Stimulated activated CD4-positive, alpha-beta T cell treated with anti-CD3 and anti-CD28 coated beads, Interleukin-12 subunit alpha, Interleukin-12 subunit beta, amount 100 ng/mL, for 4 hours (primary cell): Measurements from ENCODE around the gene PJA2.

ENCODE experiments used
- DNase-seq: peaks from one replicate; pipeline ENCODE4 v3.0.0-alpha.2; 2020

The PJA2 gene

DNA sequence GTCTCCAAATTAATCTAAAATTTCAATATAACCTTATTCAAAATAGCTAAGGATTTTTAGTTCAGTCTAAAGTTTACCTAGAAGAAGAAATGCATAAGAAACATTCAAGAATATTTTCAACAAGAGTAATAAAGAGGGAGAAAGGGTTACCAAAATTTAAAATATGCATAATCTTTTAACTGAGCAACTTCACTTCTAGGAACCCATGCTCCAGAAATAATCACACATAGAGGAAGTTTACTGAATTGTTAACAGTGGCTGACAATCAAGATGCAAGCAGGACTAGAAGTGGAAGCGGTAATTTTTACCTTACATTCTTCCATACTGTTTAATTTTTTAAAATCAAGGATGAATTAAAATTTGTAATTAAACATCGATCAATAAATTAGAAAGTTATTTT is 1.9 kb downstream of the PJA2 start:
- no peak for DNase-seq

DNA sequence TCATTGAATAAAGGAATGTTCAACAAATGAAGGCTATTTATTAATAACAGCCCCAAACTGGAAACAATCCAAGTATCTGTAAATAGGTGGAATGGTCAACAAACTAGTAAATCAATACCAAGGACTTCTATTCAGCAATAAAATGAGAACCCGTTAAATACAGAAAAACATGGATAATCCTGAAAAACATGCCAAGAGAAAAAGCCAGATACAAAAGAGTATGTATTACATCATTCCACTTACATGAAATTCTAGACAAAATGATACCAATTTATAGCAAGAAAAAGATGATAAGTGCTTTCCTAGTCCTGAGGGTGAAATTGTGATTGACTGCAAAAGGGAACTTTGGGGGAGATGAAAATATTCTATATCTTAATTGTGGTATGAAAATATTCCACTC is 3.1 kb downstream of the PJA2 start:
- DNase-seq, result no peak

DNA sequence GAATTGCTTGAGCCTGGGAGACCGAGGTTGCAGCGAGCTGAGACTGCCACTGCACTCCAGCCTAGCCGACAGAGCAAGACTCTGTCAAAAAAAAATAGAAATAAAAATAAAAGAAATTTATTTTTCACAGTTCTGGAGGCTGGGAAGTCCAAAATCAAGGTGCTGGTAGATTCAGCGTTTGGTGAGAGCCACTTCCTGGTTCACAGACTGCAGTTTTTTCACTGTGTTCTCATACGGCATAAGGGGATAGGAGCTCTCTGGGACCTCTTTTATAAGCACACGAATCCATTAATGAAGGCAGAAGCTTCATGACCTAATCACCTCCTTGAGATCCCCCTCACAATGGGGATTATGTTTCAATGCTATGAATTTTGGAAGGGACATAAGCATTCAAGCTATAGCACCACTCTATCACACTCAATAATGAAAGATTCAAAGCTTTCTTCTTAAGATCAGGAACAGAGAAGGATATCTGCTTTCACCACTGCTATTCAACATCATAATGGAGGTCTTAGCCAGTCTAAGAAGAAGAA is 5.3 kb downstream of the PJA2 start:
- no peak for DNase-seq

DNA sequence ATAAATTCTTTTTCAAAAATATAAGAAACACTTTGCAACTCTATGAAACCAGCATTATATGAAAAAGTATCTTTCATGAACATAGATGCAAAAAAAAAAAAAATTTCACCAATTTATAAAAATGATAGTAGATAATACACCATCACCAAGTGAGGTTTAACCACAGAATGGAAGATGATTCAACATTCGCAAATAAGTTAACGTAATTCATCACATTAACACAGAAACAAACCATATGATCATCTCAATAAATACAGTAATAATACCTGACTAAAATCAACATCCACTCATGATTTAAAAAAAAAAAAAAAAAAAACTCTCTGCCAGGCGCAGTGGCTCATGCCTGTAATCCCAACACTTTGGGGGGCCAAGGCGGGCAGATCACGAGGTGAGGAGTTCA is 6.3 kb downstream of the PJA2 start:
- no peak for DNase-seq

DNA sequence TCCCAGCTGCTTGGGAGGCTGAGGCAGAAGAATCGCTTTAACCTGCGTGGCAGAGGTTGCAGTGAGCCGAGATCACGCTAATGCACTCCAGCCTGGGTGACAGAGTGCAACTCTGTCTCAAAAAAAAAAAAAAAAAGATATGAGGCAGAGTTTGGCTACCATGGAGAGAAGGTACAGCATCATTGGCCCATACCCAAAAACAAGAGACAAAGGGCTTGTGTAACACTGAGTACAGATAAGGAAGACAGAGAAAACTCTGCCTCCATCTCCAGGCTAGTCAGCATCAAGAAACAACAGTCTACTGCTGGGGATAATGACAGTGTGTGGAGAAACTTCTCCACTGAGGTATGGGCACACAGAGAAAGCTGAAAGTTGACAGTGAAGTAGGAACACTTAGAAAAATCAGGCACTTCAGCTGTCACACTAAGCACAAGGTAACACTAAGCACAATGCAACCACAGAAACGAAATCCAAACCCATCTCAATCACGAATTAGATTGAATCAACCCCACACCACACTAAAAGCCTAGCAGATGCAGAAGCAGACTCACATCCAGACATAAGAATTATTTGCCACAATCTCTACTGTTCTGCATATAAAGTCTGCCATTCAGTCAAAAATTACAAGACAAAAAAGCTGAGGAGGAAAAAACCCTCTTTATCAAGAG is 10.5 kb downstream of the PJA2 start:
- DNase-seq, result no peak

DNA sequence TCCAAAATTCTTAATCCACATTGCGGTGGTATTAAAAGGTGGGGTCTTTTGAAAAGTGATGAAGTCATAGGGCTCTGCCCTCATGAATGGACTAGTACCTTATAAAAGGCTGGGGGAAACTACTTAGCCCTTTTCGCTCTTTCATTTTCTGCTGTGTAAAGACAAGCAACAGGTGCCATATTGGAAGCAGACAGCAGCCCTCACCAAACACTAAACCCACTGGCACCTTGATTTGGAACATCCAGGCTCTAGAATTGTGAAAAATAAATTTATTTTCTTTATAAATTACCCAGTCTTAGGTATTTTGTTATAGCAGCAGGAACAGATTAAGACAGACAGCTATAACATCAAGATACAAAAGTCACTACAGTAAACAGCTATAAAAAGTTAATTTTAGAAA is 12.8 kb downstream of the PJA2 start:
- DNase-seq, result no peak

DNA sequence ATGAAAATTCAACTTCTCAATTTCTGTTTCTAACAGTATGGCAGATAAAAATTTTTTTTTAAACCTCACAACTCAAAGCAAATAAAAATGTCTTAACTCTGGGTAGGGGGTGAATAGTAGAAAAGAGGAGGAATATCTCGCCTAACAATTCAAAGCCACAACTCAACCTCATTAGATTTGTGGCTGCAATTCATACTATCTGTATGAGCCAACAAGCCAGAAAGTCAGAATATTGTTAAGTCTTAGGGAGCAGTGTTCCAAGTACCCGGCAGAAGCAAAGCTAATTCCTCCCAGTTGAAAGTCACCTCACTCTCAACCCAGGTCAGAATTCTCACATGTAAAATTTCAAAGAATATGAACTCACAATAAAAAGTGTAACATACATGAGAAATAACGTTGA is 15.0 kb downstream of the PJA2 start:
- DNase-seq, result no peak

DNA sequence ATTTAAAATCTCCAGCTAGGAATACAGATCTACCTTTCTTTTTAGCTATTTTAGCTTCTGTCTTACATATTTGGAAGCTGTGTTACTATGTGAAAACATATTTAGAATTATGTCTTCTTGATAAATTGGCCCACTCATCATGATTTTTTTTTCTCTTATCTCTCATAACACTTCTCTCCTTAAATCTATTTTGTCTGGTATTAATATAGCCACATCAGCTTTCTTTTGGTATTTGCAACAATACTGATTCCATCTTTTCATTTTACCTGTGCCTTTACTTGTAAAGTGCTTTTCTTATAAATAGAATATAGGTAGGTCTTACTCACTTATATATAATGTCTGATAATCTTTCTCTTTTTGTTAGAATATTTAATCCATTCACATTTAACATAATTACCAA is 19.6 kb downstream of the PJA2 start:
- no peak for DNase-seq

DNA sequence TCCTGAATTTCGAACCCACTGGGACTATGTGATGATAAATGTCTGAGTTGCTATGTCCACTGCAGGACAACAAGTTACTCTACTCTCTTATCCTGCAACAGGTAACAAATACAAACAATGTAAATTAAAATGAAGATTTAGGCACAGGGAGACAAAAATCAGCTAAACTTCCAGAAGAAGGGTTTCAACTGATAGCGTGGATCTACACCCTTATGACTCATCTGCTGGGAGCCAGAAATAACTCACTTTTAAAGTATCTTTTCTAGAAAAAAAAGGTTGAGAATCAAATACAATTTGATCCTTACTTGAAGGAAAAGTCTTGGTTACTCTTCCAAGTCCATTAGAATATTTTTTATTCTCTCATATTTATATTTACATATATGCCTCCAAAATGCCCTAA is 21.4 kb downstream of the PJA2 start:
- no peak for DNase-seq

DNA sequence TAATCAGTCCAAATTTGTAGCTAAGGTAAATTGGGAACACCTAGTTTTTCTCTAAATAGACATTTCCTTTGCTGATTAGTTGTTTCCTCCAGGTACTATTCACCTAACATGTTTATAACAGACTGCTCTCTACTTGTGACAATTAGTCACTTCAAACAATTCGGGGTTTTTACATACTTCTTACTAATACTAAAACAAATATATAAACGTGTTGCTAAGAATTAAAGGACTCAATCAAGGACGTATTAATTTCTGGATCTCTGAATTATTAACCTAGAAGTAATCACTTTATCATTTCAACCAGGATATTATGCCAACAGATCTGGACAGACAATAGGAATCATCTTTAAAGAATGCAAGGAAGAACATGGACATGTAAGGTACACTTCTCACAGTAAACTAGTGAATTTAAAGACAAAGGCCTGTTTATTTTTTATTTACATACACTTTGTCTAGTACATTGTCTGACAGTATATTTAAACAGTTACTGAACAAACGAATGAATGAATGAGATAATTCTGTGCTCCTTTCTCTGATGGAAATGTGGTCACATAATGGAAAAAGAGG is 22.3 kb downstream of the PJA2 start:
- no peak for DNase-seq

DNA sequence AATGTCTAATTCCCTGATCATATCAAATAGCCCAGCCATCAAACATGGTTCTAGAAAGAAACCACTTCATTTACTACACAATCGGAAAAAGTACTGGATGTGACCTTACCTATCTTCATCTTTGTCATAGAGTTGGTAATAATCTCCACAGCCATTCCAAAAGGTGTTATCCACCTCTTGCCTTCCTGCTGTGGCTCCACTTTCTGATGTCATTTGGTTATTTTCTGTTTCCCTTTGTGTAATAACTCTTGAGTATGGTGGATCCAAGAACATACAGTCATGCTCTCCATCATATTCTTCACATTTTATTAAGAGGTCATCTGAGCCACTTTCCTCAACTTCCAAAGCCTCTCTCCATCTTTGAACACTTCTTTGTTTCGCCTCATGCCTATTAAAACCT is 31.7 kb downstream of the PJA2 start:
- no peak for DNase-seq

DNA sequence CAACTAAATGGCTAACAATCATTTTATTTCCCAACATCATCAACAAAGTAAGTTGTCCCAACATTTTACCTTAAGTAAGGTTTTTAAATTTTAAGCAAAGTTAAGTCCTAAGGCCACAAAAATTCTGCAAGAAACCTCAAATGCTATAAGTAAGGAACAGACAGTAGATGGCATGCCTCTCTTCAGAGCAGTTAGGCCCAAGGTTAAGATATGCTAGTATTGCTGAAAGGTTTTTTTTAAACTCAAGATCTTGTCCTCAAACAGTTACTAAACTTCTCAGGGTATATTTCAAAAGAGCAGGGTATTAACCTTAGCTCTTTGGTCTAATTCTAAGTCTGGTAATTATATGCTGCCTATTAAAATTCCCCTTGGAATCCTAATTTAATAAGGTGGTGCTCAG is 35.1 kb downstream of the PJA2 start:
- no peak for DNase-seq

DNA sequence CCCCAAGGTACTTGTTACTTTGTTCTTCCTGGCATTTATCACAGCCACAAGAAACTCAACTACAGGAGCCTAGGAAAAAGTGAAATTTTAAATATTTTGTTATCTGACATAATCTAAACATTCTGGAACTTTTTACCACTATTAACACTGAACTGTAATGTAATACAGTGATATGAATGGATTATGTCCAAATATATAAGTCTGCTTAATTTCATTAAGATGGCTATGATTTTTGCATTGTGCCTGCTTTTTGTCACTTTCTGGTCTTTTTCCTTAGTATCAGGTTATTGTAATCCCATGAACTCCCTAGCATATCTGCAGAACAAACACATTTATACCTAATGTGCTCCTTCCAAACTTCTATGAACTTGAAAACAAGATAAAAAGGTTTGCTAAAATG is 35.8 kb downstream of the PJA2 start:
- no peak for DNase-seq

DNA sequence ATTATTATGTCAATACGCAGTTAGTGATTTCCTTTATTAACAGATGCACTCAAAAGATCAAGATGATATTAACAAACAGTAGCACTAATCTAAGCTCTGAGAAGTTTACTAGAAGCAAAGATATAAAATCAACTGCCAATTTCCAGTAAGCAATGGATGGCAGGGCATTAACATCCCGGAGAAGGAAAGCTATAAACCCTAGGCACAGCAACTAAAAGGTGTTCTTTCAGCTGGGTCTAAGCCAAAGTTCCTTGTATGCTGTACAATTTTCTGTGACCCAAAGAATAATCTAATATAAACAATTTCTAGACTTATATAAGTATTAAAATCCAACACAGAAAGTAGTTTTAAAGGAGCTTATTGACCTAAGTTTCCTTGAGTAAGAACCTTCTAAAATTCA is 39.4 kb downstream of the PJA2 start:
- DNase-seq, result no peak

DNA sequence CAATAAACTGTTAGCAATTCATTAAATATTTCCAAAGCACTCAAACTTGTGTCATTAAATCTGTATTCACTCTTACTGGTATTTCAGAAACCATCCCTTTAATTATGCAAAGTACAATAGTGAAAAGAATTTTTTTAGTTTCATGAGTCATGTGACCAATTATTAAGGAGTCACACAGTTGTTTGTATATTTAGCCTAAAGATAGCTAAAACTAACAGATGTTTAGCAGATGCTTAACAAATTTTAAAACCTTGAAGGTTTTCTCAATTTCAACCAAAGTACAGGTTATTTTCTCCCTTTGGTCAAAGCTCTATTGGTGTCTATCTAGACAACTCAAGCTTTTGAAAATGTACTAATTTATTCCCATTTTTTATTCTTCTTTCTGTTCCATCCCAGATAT is 44.1 kb downstream of the PJA2 start:
- DNase-seq, result no peak

DNA sequence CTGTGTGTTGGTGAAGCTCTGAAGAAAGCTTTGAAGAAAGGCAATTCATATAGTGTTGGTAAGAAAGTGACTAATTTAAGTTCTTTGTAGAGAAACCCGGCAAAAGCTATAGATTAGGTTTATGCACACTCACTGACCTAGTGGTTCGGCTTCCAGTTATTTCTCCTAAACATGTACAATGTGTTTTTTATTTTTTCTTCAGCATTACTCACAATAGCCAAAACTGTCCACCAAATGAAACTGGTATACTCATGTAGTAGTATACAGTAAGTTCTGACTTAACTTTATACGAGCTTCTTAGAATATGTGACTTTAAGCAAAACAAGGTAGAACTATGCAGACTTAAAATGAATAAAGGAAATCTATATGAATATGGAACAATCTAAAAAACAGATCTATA is 44.8 kb downstream of the PJA2 start:
- no peak for DNase-seq

DNA sequence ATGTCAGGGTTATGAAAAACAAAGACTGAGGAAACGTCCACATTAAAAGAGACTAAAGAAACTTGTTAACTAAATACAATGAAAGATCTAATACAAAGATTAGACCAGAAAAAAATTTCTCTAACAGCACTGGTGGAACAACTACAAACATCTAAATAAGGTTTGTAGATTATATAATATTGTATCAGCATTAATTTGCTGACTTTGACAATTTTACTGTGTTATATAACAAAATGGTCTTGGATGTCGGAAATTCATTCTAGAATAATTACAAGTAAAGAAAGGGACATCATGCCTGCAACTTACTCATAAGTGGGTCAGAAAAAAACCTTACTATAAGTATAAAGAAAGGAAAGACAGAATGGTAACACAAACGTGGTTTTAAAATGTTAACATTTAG is 50.1 kb downstream of the PJA2 start:
- DNase-seq, result no peak

DNA sequence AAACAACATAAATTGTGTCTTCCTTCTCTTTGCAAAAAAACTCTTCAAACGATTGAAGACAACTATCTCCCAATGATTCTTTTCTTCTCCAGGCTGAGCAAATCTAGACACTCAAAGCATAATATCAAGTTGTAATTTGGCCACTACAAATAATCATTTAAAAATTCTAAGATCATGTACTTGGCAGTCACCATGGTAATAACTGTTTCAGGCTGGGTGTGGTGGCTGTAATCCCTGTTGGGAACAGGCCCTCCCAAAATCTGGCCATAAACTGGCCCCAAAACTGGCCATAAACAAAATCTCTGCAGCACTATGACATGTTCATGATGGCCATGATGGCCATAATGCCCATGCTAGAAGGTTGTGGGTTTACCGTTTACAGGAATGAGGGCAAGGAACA is 52.0 kb downstream of the PJA2 start:
- DNase-seq, result no peak

DNA sequence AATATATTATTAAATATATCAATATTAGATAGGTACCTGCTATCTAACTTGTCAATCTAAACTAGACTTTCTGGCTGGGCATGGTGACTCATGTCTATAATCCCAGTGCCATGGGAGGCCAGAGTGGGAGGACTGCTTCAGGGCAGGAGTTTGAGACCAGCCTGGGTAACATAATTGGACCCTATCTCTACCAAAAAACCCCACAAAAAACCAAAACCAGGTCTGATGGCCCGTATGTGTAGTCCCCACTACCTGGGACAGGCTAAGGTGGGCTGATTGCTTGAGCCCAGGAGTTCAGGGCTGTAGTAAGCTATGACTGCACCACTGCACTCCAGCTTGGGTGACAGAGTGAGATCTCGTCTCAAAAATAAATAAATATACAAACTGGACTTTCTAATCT is 55.0 kb downstream of the PJA2 start:
- DNase-seq, result no peak

DNA sequence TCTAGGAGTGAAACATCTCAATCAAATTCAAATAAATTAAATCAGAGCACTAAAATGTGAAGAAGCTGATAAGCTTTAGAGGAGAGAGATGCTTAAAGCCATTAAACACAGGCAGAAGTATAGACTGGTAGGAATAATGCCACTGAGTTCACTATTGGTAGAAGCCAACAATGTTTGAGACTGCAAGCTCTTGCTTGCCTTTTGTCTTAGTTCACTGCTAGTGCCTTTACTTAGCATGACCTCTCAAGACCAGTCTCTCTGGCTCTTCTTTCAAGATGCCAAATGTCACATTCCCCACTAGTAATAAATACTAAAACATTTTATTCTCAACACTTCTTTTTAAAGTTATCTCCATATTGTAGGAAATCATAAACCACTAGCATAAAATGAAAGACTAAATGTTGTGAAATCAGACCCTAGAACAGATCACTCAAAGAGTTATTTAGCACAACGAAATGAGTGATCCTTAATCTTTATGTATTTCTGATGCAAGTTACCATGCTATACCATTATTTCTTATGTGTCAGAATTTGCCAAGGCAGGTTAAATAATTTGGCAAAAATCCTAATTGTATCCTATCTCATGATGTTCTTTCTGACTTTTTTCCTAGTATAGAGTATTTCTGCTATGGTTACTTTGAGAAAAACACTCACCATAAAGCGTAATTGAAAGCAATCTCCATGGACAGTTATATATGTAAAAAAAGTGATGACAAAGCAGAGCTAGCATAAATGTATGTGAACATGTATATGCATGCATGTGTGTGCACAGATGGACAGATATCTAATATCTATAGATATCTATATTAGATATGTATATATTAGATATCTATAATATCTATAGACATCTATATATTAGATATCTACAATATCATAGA is 57.5 kb downstream of the PJA2 start:
- DNase-seq, result no peak

DNA sequence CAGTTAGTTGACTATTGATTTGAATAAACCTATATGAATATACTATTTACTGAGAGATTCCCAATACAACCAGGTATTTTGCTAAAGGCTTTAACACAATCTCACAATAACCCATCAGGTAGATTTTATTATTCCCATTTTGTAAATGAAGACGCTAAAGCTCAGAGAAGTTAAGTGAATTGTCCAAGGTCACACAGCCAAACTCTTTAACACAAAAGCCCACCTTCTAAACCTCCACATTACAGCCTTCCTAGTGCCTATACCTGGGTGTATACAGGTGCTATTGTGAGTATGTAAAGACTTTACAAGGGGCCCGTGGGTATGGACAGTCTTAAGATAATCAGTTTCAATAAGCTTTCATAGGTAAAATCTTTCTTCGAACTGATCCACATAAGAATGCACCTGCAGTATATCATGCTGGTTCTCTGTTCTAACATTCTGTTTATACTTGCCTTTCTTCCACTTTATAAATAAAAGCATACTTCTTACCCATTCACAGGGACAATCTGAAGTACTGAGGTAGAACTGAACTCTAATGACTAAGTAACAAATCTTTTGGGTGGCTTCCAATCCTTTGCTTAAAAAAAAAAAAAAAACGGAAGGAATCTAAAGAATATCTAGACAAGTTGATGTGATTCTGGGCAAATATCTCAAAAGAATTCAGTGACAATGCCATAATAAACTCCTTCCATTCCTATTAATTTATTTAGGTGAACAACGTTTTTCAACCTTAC is 59.1 kb downstream of the PJA2 start:
- no peak for DNase-seq

DNA sequence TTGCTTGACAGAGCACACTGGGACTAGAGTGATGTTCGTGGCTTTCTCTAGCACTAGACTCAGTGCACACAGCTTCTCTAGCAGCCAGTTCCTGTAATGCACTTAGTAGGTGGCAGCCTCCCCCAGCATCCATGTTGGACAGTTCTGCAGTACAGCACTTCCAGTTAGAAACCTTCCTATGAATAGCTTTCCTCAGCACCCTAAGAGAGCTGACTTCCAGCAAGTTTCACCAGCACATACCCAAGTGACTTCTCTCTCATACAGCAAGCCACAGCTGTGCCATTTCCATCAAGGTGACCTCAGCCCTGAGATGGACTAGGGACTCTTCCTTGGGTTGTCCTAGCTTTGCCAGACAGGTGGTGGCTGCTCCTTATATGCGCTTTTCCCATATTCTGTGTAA is 60.4 kb downstream of the PJA2 start:
- DNase-seq, result no peak

DNA sequence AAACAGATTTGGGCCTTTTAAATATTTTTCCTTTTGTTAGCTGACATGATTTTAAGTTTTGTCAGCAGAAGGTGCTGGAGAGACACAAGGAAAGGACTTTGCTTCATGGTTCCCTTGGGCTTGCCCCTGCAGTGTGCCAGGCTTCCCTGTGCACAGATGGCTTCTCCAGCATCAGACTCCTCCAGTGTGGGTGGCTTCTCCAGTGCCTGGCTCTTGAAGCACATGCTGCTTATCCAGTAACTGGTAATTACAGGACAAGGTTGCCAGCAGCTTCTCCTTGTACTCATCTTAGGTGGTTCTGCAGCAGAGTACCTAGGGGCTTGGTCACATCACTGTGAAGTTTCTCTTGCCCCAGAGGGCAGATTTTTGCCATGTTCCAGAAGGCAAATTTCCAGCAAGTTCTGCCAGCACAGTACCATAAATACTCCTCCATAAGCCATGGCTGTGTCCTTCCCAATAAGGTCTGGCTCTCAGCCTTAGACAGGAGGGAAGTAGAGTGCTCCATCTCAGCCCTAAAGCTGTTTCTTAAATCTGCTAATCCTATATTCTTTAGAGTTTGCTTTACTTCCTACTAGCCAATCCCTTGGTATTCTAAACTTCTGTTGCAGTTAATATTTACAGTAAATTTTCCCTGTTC is 62.4 kb downstream of the PJA2 start:
- DNase-seq, result no peak
